Colon (tissue), 2 donors: Measurements from ENCODE around the gene SULT1C2.

Experiments used
- FAIRE-seq: peaks from 2 replicates; lab custom pipeline; 2012; peaks lifted over from hg19 to GRCh38; lab: Jason Lieb, UNC
- donor health status: control.
- donor health status: control.

Gene SULT1C2

DNA sequence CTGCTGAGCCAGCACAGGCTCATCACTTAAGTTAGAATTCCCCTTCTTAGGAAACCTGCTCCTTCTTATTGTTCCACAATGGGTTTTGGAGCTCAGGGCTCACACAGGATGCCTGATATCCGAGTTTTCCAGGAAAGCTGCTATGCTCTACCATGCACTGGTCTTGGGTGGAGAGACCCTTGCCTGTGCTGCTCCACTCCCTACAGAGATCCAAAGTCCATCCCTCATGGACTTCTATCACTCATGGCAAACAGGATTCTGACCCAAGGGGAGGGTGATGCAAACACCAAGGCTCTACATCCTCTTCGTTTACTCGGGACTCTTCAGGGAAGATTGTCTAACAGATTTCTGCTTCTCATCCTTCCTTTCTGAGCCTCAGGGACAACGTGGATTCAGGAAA is 5.2 kb downstream of the SULT1C2 start:
- FAIRE-seq, result no peak

DNA sequence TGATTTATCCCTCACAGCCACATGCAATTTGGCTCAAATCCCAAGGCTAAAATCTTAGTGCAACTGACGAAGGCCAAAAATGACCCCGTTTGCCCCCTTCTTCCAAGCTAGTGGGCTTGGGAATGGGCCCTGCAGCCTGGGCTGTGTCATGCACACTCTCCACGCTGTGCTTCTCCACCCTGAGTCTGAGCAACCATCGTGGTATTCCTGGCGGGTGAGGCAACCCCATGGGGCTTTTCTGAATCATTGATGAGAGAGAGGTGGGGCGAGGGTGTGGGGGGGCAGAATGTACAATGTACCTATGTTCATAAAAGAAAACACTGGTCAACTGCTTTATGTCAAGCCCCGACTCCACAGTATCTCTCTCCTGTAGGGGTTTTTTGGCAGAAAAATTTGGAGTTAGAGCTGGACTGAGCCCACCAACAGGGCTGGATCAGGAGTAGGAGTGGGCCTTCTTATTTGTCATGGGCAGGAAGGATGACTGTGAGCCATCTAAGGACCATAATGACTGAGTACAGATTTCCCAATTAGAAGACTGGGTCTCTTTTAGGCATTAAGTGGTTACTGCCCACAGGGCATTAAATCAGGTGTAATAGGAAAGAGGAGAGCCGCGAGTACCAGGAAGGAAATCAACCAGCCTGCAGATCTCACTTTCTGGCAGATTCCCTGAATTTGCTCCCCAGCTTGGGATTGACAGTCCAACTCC is 8.9 kb downstream of the SULT1C2 start:
- no peak for FAIRE-seq

DNA sequence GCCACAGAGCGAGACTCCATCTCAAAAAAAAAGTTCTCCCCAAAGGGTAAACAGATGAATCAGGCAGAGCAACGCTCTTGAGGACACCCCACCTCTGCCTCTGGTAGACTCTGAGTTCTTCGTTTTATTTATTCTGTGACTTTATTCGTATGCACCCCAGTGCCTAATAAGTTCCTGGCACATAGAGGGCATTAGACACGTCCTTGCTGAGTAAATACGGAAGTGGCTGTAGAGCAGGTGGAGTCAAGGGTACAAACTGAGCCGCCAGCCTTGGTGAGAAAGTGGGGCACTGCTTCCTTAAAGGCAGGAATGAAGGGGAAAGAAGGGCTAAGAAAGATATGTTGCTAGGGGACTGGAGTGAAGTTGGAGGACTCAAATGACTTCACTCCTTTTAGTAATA is 12.9 kb downstream of the SULT1C2 start:
- FAIRE-seq, result no peak

DNA sequence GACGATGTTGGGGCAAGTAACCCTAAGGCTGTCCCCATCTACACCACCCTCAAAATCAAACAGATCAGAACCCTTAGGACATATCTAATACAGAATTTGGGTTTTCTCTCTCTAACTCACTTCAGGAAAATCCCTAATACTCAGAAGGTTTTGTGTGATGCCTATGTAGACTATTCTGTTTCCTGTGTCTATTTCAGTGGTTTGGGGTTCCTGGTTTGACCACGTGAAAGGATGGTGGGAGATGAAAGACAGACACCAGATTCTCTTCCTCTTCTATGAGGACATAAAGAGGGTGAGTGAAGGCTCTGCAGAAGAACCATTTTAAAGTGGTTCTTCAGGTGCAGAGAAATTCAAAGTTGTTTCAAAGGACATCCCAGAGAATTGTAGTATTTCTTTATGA is 16.3 kb downstream of the SULT1C2 start:
- FAIRE-seq, result no peak

DNA sequence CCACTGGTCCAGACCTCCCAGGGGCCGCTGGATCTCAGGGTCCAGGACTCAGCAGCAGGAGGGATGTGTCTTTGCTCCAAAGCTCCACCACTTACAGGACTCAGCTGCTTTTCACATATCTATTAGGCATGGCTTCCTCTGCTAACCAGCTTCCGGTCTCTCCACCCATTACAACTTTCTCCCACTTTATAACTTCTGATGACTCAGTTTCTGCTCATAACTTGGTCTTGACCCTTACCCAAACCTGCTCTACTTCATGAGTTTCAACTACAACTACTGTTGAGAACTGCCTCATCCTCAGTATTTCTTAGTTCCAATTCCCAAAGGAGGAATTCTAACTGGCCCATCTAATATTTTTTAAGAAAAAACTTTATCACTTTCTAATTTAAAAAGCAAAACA is 17.2 kb downstream of the SULT1C2 start:
- no peak for FAIRE-seq

DNA sequence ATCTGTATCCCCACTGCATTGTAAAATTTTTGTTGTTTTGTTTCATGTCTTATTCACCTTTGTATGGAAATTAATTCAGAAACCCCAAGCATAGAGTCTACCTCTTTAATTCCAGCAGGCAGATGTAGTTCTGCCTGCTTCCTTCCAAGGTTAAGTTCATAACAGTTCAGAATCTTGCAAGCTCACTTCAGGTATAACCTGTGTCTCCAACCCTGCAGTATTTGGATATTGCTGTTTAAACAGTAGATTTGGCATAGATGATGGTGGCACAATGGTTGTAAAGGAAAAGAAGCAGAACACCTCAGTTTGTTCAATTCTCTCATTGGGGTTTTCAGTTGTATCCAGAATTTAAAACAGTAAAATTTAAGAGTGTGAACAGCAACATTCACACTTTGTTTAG is 21.2 kb downstream of the SULT1C2 start:
- no peak for FAIRE-seq

DNA sequence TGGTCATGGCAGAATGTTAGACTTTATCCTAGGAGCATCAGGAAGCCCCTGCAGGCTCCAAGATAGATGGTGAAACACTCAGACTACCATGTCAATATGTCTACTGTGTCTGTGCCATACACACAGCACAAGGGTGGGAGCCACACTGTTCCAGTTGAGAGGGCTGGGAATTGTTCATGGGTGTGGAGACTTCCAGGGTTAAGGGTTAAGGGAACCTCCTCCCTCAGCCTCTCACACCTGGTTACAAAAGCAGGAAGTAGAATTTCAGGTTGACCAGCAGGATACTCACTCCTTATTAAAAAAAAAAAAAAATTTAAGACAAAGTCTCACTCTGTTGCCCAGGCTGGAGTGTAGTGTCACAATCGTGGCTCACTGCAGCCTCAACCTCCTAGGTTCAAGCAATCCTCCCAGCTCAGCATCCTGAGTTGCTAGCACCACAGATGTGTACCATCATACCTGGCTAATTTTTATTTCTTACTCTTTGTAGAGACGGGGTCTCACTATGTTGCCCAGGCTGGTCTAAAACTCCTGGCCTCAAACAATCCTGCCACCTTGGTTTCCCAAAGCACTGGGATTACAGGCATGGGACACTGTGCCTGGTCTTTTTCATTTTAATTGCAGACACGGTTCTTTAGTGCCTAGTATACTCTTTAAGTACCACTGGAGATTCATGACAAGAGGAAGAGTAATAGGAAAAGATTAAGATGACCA is 26.0 kb downstream of the SULT1C2 start:
- no peak for FAIRE-seq

DNA sequence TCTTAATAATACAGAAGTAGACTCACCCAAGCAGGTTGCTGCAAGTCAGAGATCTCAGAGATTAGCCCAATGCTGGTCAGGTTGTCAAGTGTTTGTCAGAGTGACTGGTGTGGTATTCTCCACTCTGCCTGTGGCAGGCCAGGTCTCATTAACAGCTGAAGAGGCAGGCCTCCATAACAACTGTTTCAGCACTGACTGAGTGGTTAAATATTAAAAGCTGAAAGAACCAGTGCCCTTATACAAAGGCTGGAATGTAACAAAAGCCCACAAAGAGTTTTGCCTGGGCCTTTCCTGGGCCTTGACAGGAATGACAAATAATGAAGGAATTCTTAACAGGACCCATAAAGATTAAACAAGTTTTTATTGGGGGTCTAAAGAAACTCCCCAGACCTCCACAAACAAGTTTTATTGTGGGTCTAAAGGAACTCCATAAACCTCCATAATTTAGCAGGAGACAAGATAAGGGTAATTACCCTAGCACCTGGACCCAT is 26.8 kb downstream of the SULT1C2 start:
- no peak for FAIRE-seq

DNA sequence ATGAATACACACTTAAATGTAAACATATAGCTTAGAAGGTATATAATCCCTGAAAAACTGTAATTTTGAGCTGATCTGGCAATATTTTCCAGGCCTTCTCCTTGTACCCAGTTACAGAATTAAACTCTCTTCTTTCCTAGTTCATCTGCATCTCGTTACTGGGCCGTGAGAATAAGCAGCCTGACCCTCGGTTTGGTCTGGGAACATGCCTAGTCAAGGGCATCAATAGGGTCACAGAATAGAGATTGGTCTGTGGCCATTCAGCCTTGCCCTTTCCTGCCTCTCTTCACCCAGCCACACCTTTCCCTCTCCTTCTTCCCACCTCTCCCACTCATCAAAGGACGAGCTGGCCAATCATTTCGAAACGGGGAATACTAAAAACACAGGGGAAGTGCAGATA is 27.3 kb downstream of the SULT1C2 start:
- no peak for FAIRE-seq

DNA sequence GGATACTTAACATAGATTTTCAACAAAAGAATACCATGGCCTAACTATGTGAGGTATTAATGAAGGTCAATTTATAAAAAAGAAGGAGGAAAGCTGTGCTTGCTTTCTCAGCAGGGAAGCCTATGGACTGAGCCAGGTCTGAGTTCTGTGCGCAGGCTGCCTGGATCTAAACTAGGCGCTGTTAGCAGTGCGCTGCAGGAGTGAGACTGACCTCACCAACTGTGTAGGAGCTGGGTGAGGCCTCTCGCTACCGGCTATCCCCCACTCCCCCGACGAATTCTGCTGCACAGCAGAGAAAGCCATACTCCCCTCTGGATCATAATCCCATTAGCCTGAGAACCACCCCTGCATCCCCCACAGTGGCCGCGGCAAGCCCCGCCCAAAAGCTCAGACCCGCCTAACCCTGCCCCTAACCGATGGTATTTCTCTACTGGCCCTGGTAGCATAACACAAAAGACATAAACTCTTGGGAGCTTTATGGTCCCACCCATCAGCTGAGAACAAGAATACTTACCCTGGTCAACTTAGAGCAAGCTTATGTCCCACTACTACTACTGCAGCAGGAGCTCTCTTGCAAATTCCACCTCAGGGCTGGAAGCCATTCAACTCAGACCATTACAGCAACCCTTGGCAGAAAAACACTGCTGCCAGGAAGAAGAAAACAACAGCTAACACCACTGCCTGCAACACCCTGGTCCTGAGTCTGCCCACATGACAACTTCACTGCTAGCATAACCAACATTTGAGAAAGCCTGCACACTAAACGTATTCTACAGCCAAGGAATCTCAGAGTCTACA is 28.0 kb downstream of the SULT1C2 start:
- FAIRE-seq, result no peak

DNA sequence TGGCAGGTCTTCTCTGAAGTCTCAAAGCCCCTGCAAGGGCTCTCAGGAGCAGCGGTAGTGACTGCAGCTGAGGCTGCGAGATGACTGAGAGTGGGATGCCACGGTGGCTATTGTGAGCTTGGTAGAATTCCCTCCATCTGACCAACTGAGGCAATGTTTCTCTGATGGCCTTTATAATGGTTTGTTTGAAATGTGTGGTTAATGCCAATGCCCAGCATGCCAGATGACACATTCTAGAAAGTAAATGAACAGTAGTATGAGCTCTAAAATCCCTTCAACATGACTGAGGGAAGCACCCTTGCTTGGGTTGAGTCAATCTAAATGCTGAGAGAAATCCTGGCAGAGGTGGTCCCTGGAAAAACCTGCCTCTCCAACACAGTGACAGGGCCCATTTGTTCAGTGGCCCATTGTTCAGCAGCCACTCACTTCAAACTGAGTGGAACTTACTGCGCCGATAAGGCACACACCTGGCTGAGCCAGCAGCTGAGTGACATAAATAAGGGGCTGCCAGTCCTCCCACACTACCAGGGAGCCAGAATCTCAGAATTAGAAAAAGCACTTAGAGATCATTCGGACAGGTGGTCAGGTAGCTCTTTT is 31.7 kb downstream of the SULT1C2 start:
- FAIRE-seq, result no peak

DNA sequence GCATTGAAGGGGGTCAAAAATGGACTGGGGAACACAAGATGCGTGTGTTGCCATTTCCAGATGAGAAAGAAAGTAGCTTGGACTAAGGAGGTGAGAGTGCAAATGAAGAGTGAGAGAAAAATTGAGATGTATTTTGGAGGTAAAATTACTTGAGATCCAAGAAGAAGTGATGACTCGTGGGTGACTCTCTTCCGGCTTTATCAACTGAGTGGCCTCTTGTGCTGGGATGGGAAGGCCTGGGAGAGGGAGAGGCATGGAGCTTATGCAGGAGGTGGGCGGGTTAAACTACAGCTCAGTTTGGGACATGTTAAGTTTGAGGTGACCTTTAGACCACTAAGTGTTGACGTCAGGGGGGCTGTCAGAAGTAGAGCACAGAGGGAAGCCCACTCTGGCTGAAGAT is 34.9 kb downstream of the SULT1C2 start:
- no peak for FAIRE-seq

DNA sequence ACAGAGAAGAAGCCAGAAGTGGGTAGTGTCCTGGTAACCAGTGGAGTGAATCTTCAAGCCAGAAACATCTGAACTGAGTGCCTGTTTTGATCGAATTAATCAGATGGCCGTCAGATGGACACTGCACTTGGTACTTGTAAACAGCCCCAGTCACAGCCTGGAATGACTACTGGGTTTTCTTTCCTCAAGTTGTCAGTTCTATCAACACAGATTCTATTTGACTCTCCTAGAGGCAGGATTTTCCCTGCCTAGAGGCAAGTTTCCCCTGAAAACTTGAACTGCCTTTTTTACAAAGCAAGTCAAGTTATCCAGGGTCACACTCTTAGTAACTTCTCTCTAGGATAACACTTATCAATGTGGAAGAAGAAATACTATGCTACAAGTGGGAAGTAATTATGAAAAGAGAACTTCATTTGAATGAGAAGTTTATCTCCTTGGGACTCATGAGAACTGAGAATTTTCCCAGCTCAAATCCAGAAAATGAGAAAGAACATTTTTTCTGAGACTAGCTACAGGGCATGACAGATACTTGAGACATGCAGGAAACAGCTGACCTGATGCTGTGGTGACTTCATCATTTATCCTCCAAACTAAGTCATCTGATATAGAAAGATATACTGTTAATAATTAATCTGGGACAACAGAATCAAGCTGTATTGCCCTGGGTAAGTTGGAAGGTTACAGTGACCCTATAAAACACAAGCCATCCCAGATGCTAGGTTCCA is 36.0 kb downstream of the SULT1C2 start:
- FAIRE-seq, result no peak

DNA sequence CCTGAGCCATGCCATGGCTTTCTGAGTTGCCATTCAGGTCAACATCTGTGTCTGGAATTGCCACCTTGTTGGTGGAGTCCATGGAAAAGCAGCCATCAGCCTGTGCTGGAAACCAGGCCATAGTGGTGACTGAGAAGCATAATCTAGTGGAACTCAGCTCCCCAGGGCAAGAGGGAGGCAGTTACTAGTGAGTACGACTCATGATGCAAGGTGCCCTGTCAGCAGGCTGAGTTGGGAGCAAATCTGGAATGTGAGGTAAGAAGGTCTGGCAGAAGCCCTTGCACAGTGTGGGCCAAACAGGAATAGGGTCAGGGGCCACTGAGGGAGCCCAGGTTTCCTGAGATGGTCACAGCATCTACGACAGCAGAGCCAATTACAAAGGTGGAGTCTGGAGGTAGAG is 37.1 kb downstream of the SULT1C2 start:
- FAIRE-seq, result no peak

DNA sequence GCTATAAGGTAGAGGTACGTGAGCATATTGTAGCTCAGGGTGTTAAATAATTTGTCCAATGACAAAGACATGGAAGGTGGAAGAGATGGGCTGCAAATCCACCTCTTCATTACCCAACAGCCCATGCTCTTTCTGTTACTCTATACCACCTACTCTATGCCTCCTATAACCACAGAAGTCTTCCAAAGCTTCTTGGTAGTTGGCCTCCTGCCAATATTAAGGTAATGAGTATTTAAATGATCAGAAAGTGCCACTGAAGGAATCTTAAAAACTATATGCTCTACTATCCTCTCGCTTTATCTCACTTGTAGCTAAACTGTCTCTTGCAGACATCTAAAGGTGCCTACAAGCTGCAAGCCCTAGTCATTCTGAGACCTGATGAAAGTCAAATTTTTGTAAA is 41.1 kb downstream of the SULT1C2 start:
- no peak for FAIRE-seq

DNA sequence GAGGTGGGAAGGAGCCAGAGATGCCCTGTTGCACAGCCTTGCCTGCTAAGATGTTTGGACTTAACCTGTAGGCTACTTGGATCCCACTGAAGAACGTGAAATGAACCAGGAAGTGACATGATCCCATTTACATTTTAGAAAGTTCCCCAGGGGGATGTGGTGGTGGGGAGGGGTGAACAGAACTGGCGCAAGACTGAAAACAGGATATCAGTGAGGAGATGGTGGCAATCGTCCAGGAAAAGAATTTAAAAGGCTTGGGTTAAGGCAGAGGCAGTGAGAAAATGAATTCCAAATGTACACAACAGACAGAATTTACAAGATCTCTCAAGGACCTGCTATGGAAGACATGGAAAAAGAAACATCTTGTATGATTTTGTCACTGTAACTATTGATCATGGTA is 42.3 kb downstream of the SULT1C2 start:
- no peak for FAIRE-seq

DNA sequence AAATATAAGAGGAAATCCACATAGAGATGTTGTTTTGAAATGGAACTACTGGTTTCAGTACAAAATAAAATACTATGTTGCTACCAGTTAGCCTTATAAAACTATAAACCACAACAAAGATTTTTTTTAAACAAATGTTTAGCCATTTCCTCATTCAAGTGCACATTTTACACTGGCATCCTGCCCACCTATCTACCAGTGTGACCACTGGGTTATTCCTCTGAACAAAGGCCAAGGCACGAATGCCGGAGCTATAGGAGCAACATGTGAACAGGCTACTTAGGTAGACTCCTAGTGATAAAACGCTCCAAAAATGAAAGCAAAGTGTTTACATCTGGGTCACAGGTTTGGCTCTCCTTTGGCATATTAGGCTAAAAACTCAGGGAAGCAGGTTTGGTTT is 57.3 kb downstream of the SULT1C2 start:
- no peak for FAIRE-seq

DNA sequence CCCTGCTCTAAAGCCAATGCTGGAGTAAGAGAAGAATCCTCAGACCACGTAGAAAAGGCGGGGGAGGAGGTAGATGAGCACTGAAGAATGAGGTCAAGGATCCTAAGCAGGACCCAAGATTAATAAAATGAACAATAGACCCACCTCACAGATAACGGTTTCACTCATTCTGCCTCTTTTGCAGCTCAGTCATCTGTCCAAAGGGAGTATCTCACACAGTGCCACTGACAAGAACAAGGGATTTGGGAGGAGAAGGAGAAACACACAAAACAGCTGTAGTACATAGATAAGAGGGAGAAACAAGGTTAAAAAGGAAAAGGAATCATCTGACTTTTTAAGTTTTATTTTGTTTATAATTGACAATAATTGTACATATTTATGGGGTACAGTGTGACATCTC is 58.1 kb downstream of the SULT1C2 start:
- no peak for FAIRE-seq

DNA sequence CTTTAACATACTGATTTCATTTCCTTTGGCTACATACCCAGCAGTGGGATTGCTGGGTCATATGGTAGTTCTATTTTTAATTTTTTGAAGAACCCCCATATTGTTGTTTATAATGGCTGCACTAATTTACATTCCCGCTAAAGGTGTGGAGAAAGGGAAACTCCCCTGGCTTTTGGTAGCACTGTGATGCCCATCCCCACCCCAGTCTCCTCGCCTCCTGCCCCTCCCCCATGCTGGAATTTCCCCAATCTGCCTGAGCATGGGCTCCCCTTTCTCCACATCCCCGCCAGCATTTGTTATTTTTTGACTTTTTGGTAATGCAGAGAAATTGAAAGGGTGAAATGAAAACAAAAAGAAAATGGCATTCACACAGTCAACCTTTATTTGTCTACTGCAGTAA is 59.1 kb downstream of the SULT1C2 start:
- FAIRE-seq, result no peak

DNA sequence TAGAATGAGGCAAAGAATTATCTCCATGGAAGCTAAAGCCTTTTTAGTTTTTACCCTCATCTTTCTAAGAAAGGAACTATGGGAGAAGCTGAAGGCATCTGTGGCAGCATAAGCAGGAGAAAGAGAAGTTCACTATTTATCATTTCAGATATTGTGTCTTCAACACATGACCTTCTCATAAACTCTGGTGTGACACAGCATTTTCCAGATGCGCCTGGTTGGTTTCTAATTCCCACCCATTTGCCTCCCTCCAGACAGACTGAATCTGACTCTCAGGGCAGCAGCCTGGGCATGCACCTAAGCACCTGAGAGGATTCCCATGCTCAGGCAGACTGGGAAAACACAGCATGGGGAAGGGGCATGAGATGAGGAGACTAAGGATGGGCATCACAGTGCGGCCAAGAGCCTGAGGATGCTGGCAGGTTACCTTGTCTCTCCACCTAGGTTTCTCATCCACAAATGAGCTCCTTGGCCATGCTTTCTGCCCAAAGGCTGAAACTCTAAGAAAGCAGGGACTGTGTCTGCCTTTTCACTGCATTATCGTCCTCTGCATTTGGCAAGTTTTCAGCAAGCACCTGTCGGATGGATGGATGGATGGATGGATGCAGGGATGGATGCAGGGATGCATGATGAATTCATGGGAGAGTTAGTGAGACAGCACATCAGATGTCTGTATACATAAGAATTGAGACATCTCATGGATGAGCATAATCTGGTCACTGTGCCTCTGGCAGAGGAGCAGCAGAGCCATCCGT is 60.3 kb downstream of the SULT1C2 start:
- no peak for FAIRE-seq

DNA sequence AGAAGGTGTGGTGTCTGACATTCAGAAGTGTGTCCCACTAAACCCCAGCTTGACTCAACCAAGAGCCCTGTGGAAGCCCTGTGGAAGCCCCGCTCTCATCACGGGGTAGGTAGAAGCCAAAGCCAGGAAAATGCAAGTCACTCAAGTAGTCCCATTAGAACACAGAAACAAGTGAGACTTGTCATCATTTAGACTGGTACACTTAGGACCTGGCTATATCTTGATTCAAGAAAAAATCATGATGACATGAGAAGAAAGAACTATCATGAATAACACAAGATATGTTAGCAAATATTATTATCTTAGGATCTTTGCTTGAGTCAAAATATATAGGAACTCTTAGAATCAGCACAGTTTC is 60.9 kb downstream of the SULT1C2 start:
- FAIRE-seq, result no peak
